Keratinocyte (primary cell): ENCODE data around the gene ZNF638. TPM values are rescaled to one million over a fixed set of nuclear protein-coding genes. Genes with fewer than 3 reads are reported as not detected.

Source experiments
- DNase-seq: peaks from one replicate; pipeline ENCODE4 v3.0.0-alpha.2; 2011; ENCODE audit warnings: low read depth, missing footprints, low spot score
- FAIRE-seq: peaks from 2 replicates; lab custom pipeline; 2011; peaks lifted over from hg19 to GRCh38; lab: Jason Lieb, UNC
- H2AFZ ChIP-seq: 2 replicates; pipeline ENCODE4 v1.6.0; 2012; ENCODE audit warnings: low read length, control low read depth, inconsistent platforms; ENCODE audit not compliant: control insufficient read depth
- H3K27ac ChIP-seq: 2 replicates; pipeline ENCODE4 v1.5.1; 2011; ENCODE audit warnings: low read length; ENCODE audit not compliant: control insufficient read depth, insufficient read depth
- H3K27me3 ChIP-seq: 3 replicates; pipeline ENCODE4 v1.6.0; 2011; ENCODE audit warnings: low read length; ENCODE audit not compliant: control insufficient read depth, insufficient read depth; ENCODE audit errors: extremely low read depth
- H3K36me3 ChIP-seq, 2 experiments: 2 replicates in 1 of 2; 3 replicates in 1 of 2; pipeline ENCODE4 v1.5.1; 2011; ENCODE audit warnings: low read length in 2 of 2, mild to moderate bottlenecking in 1 of 2; ENCODE audit not compliant: control insufficient read depth in 2 of 2, insufficient read depth in 2 of 2; ENCODE audit errors: extremely low read depth in 1 of 2
- H3K4me1 ChIP-seq: 3 replicates; pipeline ENCODE4 v1.5.1; 2011; ENCODE audit warnings: low read length; ENCODE audit not compliant: control insufficient read depth, insufficient read depth; ENCODE audit errors: extremely low read depth
- H3K4me2 ChIP-seq: 3 replicates; pipeline ENCODE4 v1.6.0; 2011; ENCODE audit warnings: low read depth, low read length; ENCODE audit not compliant: control insufficient read depth, insufficient read depth; ENCODE audit errors: extremely low read depth
- H3K4me3 ChIP-seq, 3 experiments: fragments of 200-600 bp in 1 of 3; sonication (generic) in 1 of 3; 2 replicates in 2 of 3; 3 replicates in 1 of 3; pipeline ENCODE4 v1.5.1; 2011 to 2016; ENCODE audit warnings: low read length in 3 of 3, mild to moderate bottlenecking in 3 of 3, control low read depth in 2 of 3, inconsistent platforms in 1 of 3, low read depth in 1 of 3, mixed read lengths in 1 of 3, mixed run types in 1 of 3, moderate library complexity in 1 of 3; ENCODE audit not compliant: control insufficient read depth in 2 of 3, insufficient read depth in 2 of 3; ENCODE audit errors: extremely low read depth in 1 of 3
- H3K79me2 ChIP-seq: 2 replicates; pipeline ENCODE4 v1.6.0; 2012; ENCODE audit warnings: low read length; ENCODE audit not compliant: control insufficient read depth, insufficient read depth
- H3K9ac ChIP-seq: 3 replicates; pipeline ENCODE4 v1.6.0; 2011; ENCODE audit warnings: low read length; ENCODE audit not compliant: control insufficient read depth, insufficient read depth; ENCODE audit errors: extremely low read depth
- H3K9me1 ChIP-seq: 3 replicates; pipeline ENCODE4 v1.6.0; 2011; ENCODE audit warnings: low read length; ENCODE audit not compliant: control insufficient read depth, insufficient read depth; ENCODE audit errors: extremely low read depth
- H3K9me3 ChIP-seq: 2 replicates; pipeline ENCODE4 v1.5.1; 2012; ENCODE audit warnings: low read depth, low read length; ENCODE audit not compliant: control insufficient read depth
- H4K20me1 ChIP-seq: 3 replicates; pipeline ENCODE4 v1.6.0; 2011; ENCODE audit warnings: low read length; ENCODE audit not compliant: control insufficient read depth, insufficient read depth; ENCODE audit errors: extremely low read depth
- CTCF ChIP-seq, 3 experiments: IDR thresholded peaks in 1 of 3; conservative IDR thresholded peaks in 1 of 3; optimal IDR thresholded peaks in 1 of 3; 2 replicates in 2 of 3; 3 replicates in 1 of 3; pipeline versions ENCODE3 to v1.5.1; 2011; ENCODE audit warnings: low read length in 3 of 3, mild to moderate bottlenecking in 3 of 3, moderate library complexity in 2 of 3, control low read depth in 1 of 3, inconsistent platforms in 1 of 3; ENCODE audit not compliant: insufficient read depth in 2 of 3; ENCODE audit errors: extremely low read depth in 1 of 3
- EZH2 ChIP-seq: IDR thresholded peaks from one replicate; pipeline ENCODE4 v1.6.1; 2012; ENCODE audit warnings: inconsistent platforms, mild to moderate bottlenecking, low read length, moderate library complexity
- dilution Hi-C: fragments of 300-500 bp; cut with MboI; formaldehyde crosslinking; loops from one replicate; pipeline ENCODE4 v1.7.0; 2020; ENCODE audit warnings: low sequenced_read_pairs; ENCODE audit not compliant: extremely low pct_ligation_motif_present
- polyA plus RNA-seq, 5 experiments: library from polyadenylated mRNA; depleted of rRNA in 3 of 5; stranded (reverse) in 3 of 5; stranded (forward) in 1 of 5; unstranded in 1 of 5; fragments of >200 nt; gene quantifications; 1 replicate in 1 of 5; 2 replicates in 3 of 5; 3 replicates in 1 of 5; pipeline versions ENCODE4 v1.2.1 to v1.2.3, GENCODE V29; 2011 to 2012; ENCODE audit warnings: missing spikeins in 2 of 5, low read depth in 1 of 5, low replicate concordance in 1 of 5

Gene ZNF638
- polyA plus RNA-seq, 1 donor (not counting 4 experiments of a cell fraction or from before 2014, with no cell fraction given): 66.5 TPM

GRCh38 chr2:71370015-71370414 is 38.4 kb downstream of the ZNF638 start:
- TF ChIP-seq CTCF (optimal IDR thresholded peaks at IDR 0.05 in 1 of 3, IDR thresholded peaks at IDR 0.05 in 1 of 3, conservative IDR thresholded peaks at IDR 0.05 in 1 of 3; ENCODE audit: extremely low read depth in 1 of 3, insufficient read depth in 2 of 3, low read length in 3 of 3): no peak
- no peaks in the 10 kb centered on the region for H4K20me1 ChIP-seq
- H3K9me1 ChIP-seq: no peaks in the 10 kb centered on the region
- dilution Hi-C loops: no loop called here
- H3K27me3 ChIP-seq: no peaks in the 10 kb centered on the region
- H3K9ac ChIP-seq: no peak overlapping the region
- H3K27ac ChIP-seq: no peak overlapping the region
- DNase-seq (no peak), FAIRE-seq (no peak)
- no peaks in the 10 kb centered on the region for H3K9me3 ChIP-seq
- H3K4me3 ChIP-seq: no peak overlapping the region
- no peak overlapping the region for H2AFZ ChIP-seq
- no peaks in the 10 kb centered on the region for H3K4me1 ChIP-seq
- H3K4me2 ChIP-seq: no peak overlapping the region
- H3K79me2 ChIP-seq: peaks cover 6% of the 10 kb centered on the region
- H3K36me3 ChIP-seq: peaks cover 10 to 11% of the 10 kb centered on the region in 2 experiments

GRCh38 chr2:71372042-71372441 is 40.5 kb downstream of the ZNF638 start:
- peaks cover 6% of the 10 kb centered on the region for H3K79me2 ChIP-seq
- no peaks in the 10 kb centered on the region for H3K9me1 ChIP-seq
- H3K4me3 ChIP-seq: no peak overlapping the region
- no peaks in the 10 kb centered on the region for H3K27me3 ChIP-seq
- dilution Hi-C loops: no loop called here
- FAIRE-seq (no peak), DNase-seq (no peak)
- H3K9ac ChIP-seq: no peak overlapping the region
- H2AFZ ChIP-seq: no peak overlapping the region
- H3K9me3 ChIP-seq: no peaks in the 10 kb centered on the region
- TF ChIP-seq EZH2 (no peak), CTCF (optimal IDR thresholded peaks at IDR 0.05 in 1 of 3, IDR thresholded peaks at IDR 0.05 in 1 of 3, conservative IDR thresholded peaks at IDR 0.05 in 1 of 3; ENCODE audit: extremely low read depth in 1 of 3, insufficient read depth in 2 of 3, low read length in 3 of 3) (no peak)
- peaks cover 9 to 15% of the 10 kb centered on the region in 2 experiments for H3K36me3 ChIP-seq
- no peaks in the 10 kb centered on the region for H4K20me1 ChIP-seq
- H3K4me2 ChIP-seq: no peak overlapping the region
- no peaks in the 10 kb centered on the region for H3K4me1 ChIP-seq
- no peak overlapping the region for H3K27ac ChIP-seq
